ENCODE data around the gene LMOD3.

GRCh38 chr3:69072928-69073327 is 49.5 kb downstream of the LMOD3 start:
- TF ChIP-seq RNF2 (IDR thresholded peaks at IDR 0.05; ENCODE audit: borderline replicate concordance, low read depth) (no peak), POLR2A (IDR thresholded peaks at IDR 0.05; ENCODE audit: low read length) (no peak), JUN (IDR thresholded peaks at IDR 0.05) (no peak), CTCF (IDR thresholded peaks at IDR 0.05) (no peak)
